MV-4-11 (cell line): ENCODE data around the gene TSEN54.
"Not testable (repeated sequence)": the region's sequence is repeated elsewhere in the genome, so short reads cannot be mapped to it uniquely, and the experiment has no call there.

Source experiments
- DNase-seq: peaks from one replicate; lab custom pipeline; 2025; lab: John Stamatoyannopoulos, UW

The TSEN54 gene

GRCh38 chr17:75518983-75519537, 2.7 kb downstream of the TSEN54 start:
- no peak for DNase-seq

- not testable (repeated sequence) for DNase-seq
Measured at GRCh38 chr17:75520413-75520812, 4.1 kb downstream of the TSEN54 start.

- DNase-seq = no peak
Measured at GRCh38 chr17:75521290-75521689, 5.0 kb downstream of the TSEN54 start.

- no peak for DNase-seq
Measured at GRCh38 chr17:75521951-75522727, 5.8 kb downstream of the TSEN54 start.

GRCh38 chr17:75523647-75524046, 7.3 kb downstream of the TSEN54 start:
- no peak for DNase-seq

GRCh38 chr17:75524269-75524969, 8.1 kb downstream of the TSEN54 start:
- no peak for DNase-seq

GRCh38 chr17:75524970-75525805, 8.9 kb downstream of the TSEN54 start, which contains the start of gene LLGL2:
Gene LLGL2, plus strand, starts transcription at chr17:75525697. Its CDS starts 17,730 bp downstream, at chr17:75543427.
- DNase-seq = peak; percentile 71

GRCh38 chr17:75525806-75526554, 9.7 kb downstream of the TSEN54 start:
- no peak for DNase-seq

- no peak for DNase-seq
Measured at GRCh38 chr17:75526555-75527270, 10.4 kb downstream of the TSEN54 start.

- no peak for DNase-seq
Measured at GRCh38 chr17:75530837-75531720, 14.8 kb downstream of the TSEN54 start.

GRCh38 chr17:75531721-75532072, 15.4 kb downstream of the TSEN54 start:
- DNase-seq = no peak

GRCh38 chr17:75535119-75535537, 18.8 kb downstream of the TSEN54 start:
- DNase-seq = no peak

GRCh38 chr17:75535871-75536270, 19.5 kb downstream of the TSEN54 start:
- DNase-seq = no peak

GRCh38 chr17:75536366-75536765, 20.0 kb downstream of the TSEN54 start:
- no peak for DNase-seq

- no peak for DNase-seq
Measured at GRCh38 chr17:75539967-75540729, 23.8 kb downstream of the TSEN54 start.

- DNase-seq = no peak
Measured at GRCh38 chr17:75540923-75541503, 24.7 kb downstream of the TSEN54 start.

- no peak for DNase-seq
Measured at GRCh38 chr17:75542229-75542628, 25.9 kb downstream of the TSEN54 start.

GRCh38 chr17:75542728-75543336, 26.5 kb downstream of the TSEN54 start:
- no peak for DNase-seq
